EH (cell line): ENCODE measurements around the gene KLC3.
"Not testable (repeated sequence)": the region's sequence is repeated elsewhere in the genome, so short reads cannot be mapped to it uniquely, and the experiment has no call there.

ENCODE experiments used
- DNase-seq: peaks from one replicate; pipeline ENCODE4 v3.0.0-alpha.2; 2015; ENCODE audit warnings: low read depth

KLC3 gene

GRCh38 chr19:45340232-45340898 is at the start of gene KLC3:
Gene KLC3 (plus strand): TSS chr19:45340750. CDS start chr19:45345542, 4,792 bp downstream.
- no peak for DNase-seq

GRCh38 chr19:45291834-45292233 is 48.7 kb upstream of the KLC3 start:
- DNase-seq: no peak

- DNase-seq: no peak
Measured at GRCh38 chr19:45293682-45294081, 46.9 kb upstream of the KLC3 start.

- DNase-seq: no peak
Measured at GRCh38 chr19:45294291-45295029, 46.1 kb upstream of the KLC3 start.

- no peak for DNase-seq
Measured at GRCh38 chr19:45295873-45296272, 44.7 kb upstream of the KLC3 start.

- DNase-seq: no peak
Measured at GRCh38 chr19:45296355-45296754, 44.2 kb upstream of the KLC3 start.

GRCh38 chr19:45297674-45298073 is 42.9 kb upstream of the KLC3 start:
- no peak for DNase-seq

GRCh38 chr19:45298264-45298663 is 42.3 kb upstream of the KLC3 start:
- DNase-seq: no peak

- DNase-seq: no peak
Measured at GRCh38 chr19:45299719-45300118, 40.8 kb upstream of the KLC3 start.

GRCh38 chr19:45302416-45302815 is 38.1 kb upstream of the KLC3 start:
- no peak for DNase-seq

GRCh38 chr19:45303269-45304060 is 37.1 kb upstream of the KLC3 start:
- DNase-seq: no peak

- no peak for DNase-seq
Measured at GRCh38 chr19:45304141-45304926, 36.2 kb upstream of the KLC3 start.

- no peak for DNase-seq
Measured at GRCh38 chr19:45305007-45305406, 35.5 kb upstream of the KLC3 start.

- peak; percentile 29 for DNase-seq
Measured at GRCh38 chr19:45305421-45305820, 35.1 kb upstream of the KLC3 start.

GRCh38 chr19:45306040-45306439 is 34.5 kb upstream of the KLC3 start:
- DNase-seq: peak; percentile 19

GRCh38 chr19:45306518-45307027 is 34.0 kb upstream of the KLC3 start:
- DNase-seq: no peak

- DNase-seq: no peak
Measured at GRCh38 chr19:45307361-45307760, 33.2 kb upstream of the KLC3 start.

GRCh38 chr19:45309322-45309721 is 31.2 kb upstream of the KLC3 start:
- DNase-seq: not testable (repeated sequence)

- peak; percentile 48 for DNase-seq
Measured at GRCh38 chr19:45311621-45312020, 28.9 kb upstream of the KLC3 start.

GRCh38 chr19:45312285-45312684 is 28.3 kb upstream of the KLC3 start:
- DNase-seq: not testable (repeated sequence)

- DNase-seq: no peak
Measured at GRCh38 chr19:45314708-45315245, 25.8 kb upstream of the KLC3 start.

- no peak for DNase-seq
Measured at GRCh38 chr19:45315304-45315703, 25.2 kb upstream of the KLC3 start.
